Subcutaneous adipose tissue (tissue), 4 donors: ENCODE measurements around the gene CLEC4F. TPM values are rescaled to one million over a fixed set of nuclear protein-coding genes. Genes with fewer than 3 reads are reported as not detected.

Source experiments
- total RNA-seq, 4 donors: library from RNA; depleted of rRNA; stranded (reverse); fragments of >200 nt; gene quantifications; one replicate each; pipeline ENCODE4 v1.1.0, GENCODE V29; 2016
- TF ChIP-seq, protein P1 (sequence below): fragments of 450-650 bp; IDR thresholded peaks from one replicate; pipeline ENCODE4 v1.5.1; 2016; ENCODE audit warnings: low read depth, mild to moderate bottlenecking, control low read depth, antibody characterized with exemption, moderate library complexity

Gene CLEC4F
- total RNA-seq, 4 donors from 2014 or later: 0.38 TPM; not detected in 3

DNA sequence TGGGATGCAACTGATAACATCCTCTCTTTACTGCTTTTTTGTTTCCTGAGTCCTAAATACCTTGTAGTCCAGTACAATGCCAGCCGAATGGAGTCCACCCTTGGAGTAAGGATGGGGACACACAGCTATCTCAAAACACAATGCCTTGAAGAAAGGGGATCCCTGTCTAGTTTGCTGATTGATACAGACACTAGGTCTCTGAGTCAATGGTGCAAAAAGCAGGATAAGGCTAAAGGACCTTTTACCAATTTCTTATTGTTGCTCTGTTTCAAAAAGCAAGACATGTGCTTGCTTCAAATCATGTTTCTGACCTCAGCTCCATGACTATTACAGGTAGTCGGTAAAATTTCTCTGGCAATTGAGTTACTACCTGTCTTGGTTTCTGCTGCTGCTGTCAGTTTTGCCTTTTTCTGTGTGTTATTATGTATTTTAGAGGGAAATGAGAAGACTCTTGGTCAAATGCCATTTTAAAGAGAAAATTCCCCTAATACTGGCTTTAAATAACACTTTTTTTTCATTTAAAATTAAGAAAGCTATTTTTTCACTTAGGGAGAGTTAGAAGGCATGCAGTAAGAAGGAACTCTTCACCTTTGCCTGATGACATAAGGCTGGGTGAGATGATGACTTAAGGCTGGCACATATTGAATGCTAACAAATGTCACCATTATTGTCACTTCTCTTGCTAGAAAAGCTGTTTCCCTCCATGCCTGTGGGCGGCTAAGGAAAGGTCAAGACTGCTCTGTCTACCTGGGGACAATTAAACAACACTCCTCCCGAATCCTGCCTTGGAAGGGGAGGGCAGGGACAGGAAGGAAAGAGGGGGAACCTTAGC is 25.0 kb downstream of the CLEC4F start:
- TF ChIP-seq, protein P1, sequence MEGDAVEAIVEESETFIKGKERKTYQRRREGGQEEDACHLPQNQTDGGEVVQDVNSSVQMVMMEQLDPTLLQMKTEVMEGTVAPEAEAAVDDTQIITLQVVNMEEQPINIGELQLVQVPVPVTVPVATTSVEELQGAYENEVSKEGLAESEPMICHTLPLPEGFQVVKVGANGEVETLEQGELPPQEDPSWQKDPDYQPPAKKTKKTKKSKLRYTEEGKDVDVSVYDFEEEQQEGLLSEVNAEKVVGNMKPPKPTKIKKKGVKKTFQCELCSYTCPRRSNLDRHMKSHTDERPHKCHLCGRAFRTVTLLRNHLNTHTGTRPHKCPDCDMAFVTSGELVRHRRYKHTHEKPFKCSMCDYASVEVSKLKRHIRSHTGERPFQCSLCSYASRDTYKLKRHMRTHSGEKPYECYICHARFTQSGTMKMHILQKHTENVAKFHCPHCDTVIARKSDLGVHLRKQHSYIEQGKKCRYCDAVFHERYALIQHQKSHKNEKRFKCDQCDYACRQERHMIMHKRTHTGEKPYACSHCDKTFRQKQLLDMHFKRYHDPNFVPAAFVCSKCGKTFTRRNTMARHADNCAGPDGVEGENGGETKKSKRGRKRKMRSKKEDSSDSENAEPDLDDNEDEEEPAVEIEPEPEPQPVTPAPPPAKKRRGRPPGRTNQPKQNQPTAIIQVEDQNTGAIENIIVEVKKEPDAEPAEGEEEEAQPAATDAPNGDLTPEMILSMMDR: no peak

DNA sequence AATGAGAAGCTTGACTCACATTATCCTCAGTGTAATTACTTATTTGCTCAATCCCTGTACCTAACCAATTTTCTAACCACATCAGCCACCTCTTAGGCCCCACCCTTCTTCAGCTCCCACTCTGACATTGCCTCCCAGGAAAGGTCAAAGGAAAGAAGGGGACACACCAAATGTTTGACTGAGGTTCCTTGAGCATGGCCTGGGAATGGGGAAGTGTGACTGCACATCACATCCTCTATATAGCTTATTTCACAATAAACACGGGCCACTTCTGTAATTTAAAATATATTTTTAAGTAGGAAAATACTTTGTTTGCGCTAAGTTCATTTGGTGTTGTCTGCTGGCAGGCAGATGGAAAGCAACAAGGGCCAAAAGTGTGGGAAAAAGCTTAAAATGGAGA is 26.9 kb downstream of the CLEC4F start:
- TF ChIP-seq, protein P1: no peak

GRCh38 chr2:70790136-70790828 is 30.1 kb downstream of the CLEC4F start, which contains the start of gene FIGLA:
FIGLA (minus strand) TSS chr2:70790643; CDS start chr2:70790638, 5 bp downstream.
- TF ChIP-seq, protein P1: no peak

DNA sequence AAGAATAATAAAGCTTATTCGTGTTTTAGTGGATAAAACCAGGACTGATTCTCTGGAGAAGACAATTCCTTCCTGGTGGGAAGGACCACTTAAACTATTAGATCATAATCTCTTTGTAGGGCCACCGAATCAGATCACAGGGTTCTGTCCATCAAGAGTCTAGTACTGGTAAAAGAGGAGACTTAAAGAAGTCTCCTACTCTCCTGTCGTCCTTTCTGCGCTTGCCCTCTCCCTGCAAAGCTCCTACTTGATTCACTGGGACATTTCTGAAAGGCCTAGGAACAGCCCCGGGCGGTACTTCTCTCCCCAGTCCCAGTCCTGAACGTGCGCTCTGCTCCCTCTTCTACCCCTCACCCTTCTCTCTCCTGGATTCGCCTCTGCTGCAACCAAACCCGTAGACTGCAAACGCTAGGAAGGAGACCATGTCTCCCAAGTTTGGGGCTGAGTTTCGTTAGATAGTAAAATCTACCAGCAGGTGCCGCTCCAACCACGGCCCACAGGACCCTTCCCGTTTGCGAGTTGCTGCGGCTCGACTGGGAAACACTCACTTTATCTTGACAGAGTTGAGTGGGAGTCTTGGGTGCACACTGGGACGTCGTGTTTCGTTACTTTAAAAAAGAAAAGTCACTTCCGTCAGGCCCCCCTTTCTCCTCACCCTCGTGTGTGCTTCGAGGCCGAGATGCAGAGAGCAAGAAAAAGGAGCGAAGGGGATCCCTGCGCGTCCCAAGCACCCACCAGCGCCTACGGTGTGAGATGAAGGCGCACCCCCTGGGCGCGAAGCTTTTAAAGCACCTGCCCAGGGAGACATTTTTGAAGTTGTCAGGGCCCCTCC is 30.9 kb downstream of the CLEC4F start:
- TF ChIP-seq, protein P1: no peak

DNA sequence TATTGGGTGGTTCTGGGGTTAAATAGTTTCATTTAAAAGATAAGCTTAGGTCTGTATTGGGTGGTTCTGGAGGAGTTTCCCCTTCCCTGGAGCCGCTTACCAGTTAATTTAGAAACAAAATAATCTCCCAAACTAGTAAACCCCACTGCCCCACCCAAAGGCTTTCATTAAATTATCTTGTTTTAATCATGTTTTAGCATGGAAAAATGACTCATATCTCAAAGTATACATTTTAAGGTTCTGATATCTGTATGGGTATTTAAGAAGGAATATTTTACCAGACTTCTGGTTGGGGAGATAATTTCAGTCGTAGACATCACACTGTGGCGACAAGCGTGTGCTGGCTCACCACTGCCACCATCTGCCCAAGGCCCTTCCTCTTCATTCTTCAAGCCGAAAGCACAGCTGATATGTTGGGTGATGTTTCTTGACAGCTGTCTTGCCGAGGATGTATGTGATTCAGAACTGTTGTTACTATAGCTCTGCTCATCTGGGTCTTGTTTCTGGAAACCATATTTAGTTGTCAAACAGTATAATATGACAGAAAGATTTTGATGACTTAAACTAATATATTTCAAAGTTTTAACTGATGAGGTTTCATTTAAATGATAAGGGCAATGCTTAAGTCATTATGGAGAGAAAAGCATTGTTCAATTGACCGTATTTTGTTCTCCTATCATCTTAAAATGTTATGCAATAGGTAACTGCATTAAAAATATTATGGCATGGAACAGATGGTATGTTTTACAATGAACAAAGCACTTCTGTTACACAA is 35.1 kb downstream of the CLEC4F start:
- TF ChIP-seq, protein P1: no peak

- TF ChIP-seq, protein P1: no peak
These were observed 36.1 kb downstream of the CLEC4F start for GRCh38 chr2:70784320-70784719.
